Esophagus squamous epithelium (tissue), 4 donors: ENCODE results near the gene EMSY.

ENCODE experiments used
- POLR2A ChIP-seq, 4 donors: fragments of 450-650 bp; IDR thresholded peaks; one replicate each; pipeline ENCODE4 v1.6.1; 2017; ENCODE audit warnings: antibody characterized with exemption in 4 of 4, mild to moderate bottlenecking in 4 of 4, moderate library complexity in 3 of 4
- TF ChIP-seq, protein P1 (sequence below), 6 experiments: fragments of 450-650 bp in 4 of 6; fragments of 200-600 bp in 2 of 6; sonication (generic) in 2 of 6; IDR thresholded peaks; one replicate each; pipeline ENCODE4 v1.5.1; 2016 to 2019; ENCODE audit warnings: antibody characterized with exemption in 6 of 6, mild to moderate bottlenecking in 4 of 6, moderate library complexity in 4 of 6

GRCh38 chr11:76564364-76564763 is 119.5 kb downstream of the EMSY start:
- TF ChIP-seq, protein P1, sequence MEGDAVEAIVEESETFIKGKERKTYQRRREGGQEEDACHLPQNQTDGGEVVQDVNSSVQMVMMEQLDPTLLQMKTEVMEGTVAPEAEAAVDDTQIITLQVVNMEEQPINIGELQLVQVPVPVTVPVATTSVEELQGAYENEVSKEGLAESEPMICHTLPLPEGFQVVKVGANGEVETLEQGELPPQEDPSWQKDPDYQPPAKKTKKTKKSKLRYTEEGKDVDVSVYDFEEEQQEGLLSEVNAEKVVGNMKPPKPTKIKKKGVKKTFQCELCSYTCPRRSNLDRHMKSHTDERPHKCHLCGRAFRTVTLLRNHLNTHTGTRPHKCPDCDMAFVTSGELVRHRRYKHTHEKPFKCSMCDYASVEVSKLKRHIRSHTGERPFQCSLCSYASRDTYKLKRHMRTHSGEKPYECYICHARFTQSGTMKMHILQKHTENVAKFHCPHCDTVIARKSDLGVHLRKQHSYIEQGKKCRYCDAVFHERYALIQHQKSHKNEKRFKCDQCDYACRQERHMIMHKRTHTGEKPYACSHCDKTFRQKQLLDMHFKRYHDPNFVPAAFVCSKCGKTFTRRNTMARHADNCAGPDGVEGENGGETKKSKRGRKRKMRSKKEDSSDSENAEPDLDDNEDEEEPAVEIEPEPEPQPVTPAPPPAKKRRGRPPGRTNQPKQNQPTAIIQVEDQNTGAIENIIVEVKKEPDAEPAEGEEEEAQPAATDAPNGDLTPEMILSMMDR (IDR thresholded peaks at IDR 0.05): no peak
- no peak for TF ChIP-seq POLR2A (IDR thresholded peaks at IDR 0.05)
